ENCODE data around the gene AMOT. TPM values are rescaled to one million over a fixed set of nuclear protein-coding genes. Genes with fewer than 3 reads are reported as not detected.

The AMOT gene
- total and polyA plus RNA-seq, 10 of the 15 experiments (the other 5 are each of a cell fraction or from before 2014, with no cell fraction given) = 0.92 to 14.5 (median 2.9) TPM

GRCh38 chrX:112830540-112830939 lies 10.1 kb downstream of the AMOT start (continued):
- TF ChIP-seq ASH2L (IDR thresholded peaks at IDR 0.05; ENCODE audit: borderline replicate concordance, low read depth) = no peak

- H3K4me3 ChIP-seq = no peak overlapping the region
- no peaks in the 10 kb centered on the region for H3K36me3 ChIP-seq (ENCODE audit: control insufficient read depth in 2 of 2, insufficient read depth in 2 of 2, low read length in 1 of 2)
- CTCF ChIA-PET = no interaction called here
- SMC1A ChIA-PET (ENCODE audit: uncharacterized antibody, unreplicated experiment) = interaction anchor here (1.0 kb wide), 1 partner anchor 15 kb away, joined by 5 read pairs; no protein-coding TSS in a partner anchor
- RAD21 ChIA-PET (ENCODE audit: unreplicated experiment) = no interaction called here
- H2AFZ ChIP-seq (ENCODE audit: control insufficient read depth, low read depth, low read length) = no peak overlapping the region
- no peak for DNase-seq (ENCODE audit: low read depth, low spot score)
- no peaks in the 10 kb centered on the region for H3K4me1 ChIP-seq (ENCODE audit: control insufficient read depth, insufficient read depth, low read length)
- no peaks in the 10 kb centered on the region for H3K27me3 ChIP-seq (replicated peaks in 1 of 2; ENCODE audit: control insufficient read depth in 2 of 2, insufficient read depth in 2 of 2, low read length in 1 of 2)
- FAIRE-seq = no peak
- 38% methylated on average over 1 of the region's 1 CpG for WGBS (ENCODE audit: insufficient coverage, insufficient replicate concordance, low lambda C conversion rate, missing lambda C conversion rate)
- H3K9me3 ChIP-seq (replicated peaks; ENCODE audit: control insufficient read depth, insufficient read depth, low read length) = no peaks in the 10 kb centered on the region
- intact Hi-C loops (cut with micrococcal nuclease; ENCODE audit: unreplicated experiment) (no loop called here), in situ Hi-C loops (cut with MboI) (no loop called here)
- H3K9ac ChIP-seq (ENCODE audit: control insufficient read depth, insufficient read depth, low read length) = no peak overlapping the region
- ATAC-seq = no peak
- no peak overlapping the region for H3K4me2 ChIP-seq (ENCODE audit: control insufficient read depth, insufficient read depth)
- no TSS peak for BruUV-seq (replicated peaks)
- POLR2A ChIA-PET = no interaction called here
- H4K20me1 ChIP-seq (ENCODE audit: control insufficient read depth, insufficient read depth) = no peaks in the 10 kb centered on the region
- H3K27ac ChIP-seq (ENCODE audit: control insufficient read depth, insufficient read depth) = no peak overlapping the region
- H3K79me2 ChIP-seq (ENCODE audit: control insufficient read depth, insufficient read depth, low read length) = no peaks in the 10 kb centered on the region
- TF ChIP-seq SREBF1 (IDR thresholded peaks at IDR 0.05; ENCODE audit: low read length) (no peak), GABPA (IDR thresholded peaks at IDR 0.05; ENCODE audit: low read depth) (no peak), MLLT1 (IDR thresholded peaks at IDR 0.05) (no peak), ZZZ3 (IDR thresholded peaks at IDR 0.05; ENCODE audit: control insufficient read depth, insufficient read length, low read depth) (no peak), ZBTB33 (IDR thresholded peaks at IDR 0.05) (no peak), MTA2 (IDR thresholded peaks at IDR 0.05; ENCODE audit: low read depth) (no peak), ZNF622 (IDR thresholded peaks at IDR 0.05) (no peak), SMC3 (IDR thresholded peaks at IDR 0.05; ENCODE audit: borderline replicate concordance, low read length) (no peak), ZBTB4 (CRISPR knock-in tag; IDR thresholded peaks at IDR 0.05) (no peak), HDAC2 (IDR thresholded peaks at IDR 0.05) (no peak), FOS (IDR thresholded peaks at IDR 0.05; ENCODE audit: borderline replicate concordance, extremely low read depth, insufficient read length) (no peak), SMAD1 (IDR thresholded peaks at IDR 0.05; ENCODE audit: low read depth, partially characterized antibody) (no peak), ATF3 (IDR thresholded peaks at IDR 0.05; ENCODE audit: borderline replicate concordance, extremely low read depth, low read depth, low read length) (no peak)
Observed at GRCh38 chrX:112827292-112827903, 13.2 kb downstream of the AMOT start.
